ENCODE measurements around the gene DYNC1LI1. TPM values are rescaled to one million over a fixed set of nuclear protein-coding genes. Genes with fewer than 3 reads are reported as not detected.

Gene DYNC1LI1
- total and polyA plus RNA-seq, 2 experiments from 2014 or later: 45.1 to 48.0 TPM

DNA sequence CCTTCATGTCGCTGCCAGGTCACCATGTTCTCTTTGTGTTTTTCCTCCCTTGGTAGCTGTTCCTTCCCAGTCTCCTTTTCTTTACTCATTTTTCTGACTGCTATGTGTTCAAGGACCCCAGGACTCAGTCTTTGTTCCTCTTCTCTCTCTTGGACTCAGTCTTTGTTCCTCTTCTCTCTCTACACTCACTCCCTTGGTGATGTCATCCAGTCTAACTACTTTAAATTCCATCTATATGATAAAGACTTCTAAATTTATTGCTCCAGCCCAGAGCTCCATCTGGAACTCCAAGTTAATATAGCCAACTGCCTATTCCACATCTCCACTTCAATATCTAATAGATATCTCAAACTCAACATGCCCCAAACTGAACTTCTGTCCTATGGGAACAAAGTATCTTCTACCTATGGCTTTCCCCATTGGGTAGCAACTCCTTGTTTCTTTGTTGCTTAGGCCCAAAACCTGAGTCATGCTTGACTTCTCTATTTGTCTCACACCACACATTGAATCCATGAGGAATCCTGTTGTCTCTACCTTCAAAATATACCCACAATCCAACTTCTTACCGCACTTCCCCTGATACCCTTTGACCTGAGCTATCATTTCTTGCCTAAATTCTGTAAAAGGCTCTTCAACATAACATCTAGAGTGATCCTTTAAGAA is 4.9 kb upstream of the DYNC1LI1 start (continued):
- TF ChIP-seq, protein P1, sequence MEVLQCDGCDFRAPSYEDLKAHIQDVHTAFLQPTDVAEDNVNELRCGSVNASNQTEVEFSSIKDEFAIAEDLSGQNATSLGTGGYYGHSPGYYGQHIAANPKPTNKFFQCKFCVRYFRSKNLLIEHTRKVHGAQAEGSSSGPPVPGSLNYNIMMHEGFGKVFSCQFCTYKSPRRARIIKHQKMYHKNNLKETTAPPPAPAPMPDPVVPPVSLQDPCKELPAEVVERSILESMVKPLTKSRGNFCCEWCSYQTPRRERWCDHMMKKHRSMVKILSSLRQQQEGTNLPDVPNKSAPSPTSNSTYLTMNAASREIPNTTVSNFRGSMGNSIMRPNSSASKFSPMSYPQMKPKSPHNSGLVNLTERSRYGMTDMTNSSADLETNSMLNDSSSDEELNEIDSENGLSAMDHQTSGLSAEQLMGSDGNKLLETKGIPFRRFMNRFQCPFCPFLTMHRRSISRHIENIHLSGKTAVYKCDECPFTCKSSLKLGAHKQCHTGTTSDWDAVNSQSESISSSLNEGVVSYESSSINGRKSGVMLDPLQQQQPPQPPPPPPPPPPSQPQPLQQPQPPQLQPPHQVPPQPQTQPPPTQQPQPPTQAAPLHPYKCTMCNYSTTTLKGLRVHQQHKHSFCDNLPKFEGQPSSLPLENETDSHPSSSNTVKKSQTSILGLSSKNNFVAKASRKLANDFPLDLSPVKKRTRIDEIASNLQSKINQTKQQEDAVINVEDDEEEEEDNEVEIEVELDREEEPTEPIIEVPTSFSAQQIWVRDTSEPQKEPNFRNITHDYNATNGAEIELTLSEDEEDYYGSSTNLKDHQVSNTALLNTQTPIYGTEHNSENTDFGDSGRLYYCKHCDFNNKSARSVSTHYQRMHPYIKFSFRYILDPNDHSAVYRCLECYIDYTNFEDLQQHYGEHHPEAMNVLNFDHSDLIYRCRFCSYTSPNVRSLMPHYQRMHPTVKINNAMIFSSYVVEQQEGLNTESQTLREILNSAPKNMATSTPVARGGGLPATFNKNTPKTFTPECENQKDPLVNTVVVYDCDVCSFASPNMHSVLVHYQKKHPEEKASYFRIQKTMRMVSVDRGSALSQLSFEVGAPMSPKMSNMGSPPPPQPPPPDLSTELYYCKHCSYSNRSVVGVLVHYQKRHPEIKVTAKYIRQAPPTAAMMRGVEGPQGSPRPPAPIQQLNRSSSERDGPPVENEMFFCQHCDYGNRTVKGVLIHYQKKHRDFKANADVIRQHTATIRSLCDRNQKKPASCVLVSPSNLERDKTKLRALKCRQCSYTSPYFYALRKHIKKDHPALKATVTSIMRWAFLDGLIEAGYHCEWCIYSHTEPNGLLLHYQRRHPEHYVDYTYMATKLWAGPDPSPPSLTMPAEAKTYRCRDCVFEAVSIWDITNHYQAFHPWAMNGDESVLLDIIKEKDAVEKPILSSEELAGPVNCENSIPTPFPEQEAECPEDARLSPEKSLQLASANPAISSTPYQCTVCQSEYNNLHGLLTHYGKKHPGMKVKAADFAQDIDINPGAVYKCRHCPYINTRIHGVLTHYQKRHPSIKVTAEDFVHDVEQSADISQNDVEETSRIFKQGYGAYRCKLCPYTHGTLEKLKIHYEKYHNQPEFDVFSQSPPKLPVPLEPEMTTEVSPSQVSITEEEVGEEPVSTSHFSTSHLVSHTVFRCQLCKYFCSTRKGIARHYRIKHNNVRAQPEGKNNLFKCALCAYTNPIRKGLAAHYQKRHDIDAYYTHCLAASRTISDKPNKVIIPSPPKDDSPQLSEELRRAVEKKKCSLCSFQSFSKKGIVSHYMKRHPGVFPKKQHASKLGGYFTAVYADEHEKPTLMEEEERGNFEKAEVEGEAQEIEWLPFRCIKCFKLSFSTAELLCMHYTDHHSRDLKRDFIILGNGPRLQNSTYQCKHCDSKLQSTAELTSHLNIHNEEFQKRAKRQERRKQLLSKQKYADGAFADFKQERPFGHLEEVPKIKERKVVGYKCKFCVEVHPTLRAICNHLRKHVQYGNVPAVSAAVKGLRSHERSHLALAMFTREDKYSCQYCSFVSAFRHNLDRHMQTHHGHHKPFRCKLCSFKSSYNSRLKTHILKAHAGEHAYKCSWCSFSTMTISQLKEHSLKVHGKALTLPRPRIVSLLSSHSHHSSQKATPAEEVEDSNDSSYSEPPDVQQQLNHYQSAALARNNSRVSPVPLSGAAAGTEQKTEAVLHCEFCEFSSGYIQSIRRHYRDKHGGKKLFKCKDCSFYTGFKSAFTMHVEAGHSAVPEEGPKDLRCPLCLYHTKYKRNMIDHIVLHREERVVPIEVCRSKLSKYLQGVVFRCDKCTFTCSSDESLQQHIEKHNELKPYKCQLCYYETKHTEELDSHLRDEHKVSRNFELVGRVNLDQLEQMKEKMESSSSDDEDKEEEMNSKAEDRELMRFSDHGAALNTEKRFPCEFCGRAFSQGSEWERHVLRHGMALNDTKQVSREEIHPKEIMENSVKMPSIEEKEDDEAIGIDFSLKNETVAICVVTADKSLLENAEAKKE (CRISPR knock-in tag; IDR thresholded peaks at IDR 0.05): no peak
- TF ChIP-seq, protein P2, sequence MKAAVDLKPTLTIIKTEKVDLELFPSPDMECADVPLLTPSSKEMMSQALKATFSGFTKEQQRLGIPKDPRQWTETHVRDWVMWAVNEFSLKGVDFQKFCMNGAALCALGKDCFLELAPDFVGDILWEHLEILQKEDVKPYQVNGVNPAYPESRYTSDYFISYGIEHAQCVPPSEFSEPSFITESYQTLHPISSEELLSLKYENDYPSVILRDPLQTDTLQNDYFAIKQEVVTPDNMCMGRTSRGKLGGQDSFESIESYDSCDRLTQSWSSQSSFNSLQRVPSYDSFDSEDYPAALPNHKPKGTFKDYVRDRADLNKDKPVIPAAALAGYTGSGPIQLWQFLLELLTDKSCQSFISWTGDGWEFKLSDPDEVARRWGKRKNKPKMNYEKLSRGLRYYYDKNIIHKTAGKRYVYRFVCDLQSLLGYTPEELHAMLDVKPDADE (IDR thresholded peaks at IDR 0.05): no peak
- no peak for TF ChIP-seq NANOG (IDR thresholded peaks at IDR 0.05; ENCODE audit: borderline replicate concordance)
- no peak for TF ChIP-seq ZNF331 (CRISPR knock-in tag; IDR thresholded peaks at IDR 0.05; ENCODE audit: low read depth)
- no peak for TF ChIP-seq JUNB (IDR thresholded peaks at IDR 0.05; ENCODE audit: unreplicated experiment)
- TF ChIP-seq, protein P3, sequence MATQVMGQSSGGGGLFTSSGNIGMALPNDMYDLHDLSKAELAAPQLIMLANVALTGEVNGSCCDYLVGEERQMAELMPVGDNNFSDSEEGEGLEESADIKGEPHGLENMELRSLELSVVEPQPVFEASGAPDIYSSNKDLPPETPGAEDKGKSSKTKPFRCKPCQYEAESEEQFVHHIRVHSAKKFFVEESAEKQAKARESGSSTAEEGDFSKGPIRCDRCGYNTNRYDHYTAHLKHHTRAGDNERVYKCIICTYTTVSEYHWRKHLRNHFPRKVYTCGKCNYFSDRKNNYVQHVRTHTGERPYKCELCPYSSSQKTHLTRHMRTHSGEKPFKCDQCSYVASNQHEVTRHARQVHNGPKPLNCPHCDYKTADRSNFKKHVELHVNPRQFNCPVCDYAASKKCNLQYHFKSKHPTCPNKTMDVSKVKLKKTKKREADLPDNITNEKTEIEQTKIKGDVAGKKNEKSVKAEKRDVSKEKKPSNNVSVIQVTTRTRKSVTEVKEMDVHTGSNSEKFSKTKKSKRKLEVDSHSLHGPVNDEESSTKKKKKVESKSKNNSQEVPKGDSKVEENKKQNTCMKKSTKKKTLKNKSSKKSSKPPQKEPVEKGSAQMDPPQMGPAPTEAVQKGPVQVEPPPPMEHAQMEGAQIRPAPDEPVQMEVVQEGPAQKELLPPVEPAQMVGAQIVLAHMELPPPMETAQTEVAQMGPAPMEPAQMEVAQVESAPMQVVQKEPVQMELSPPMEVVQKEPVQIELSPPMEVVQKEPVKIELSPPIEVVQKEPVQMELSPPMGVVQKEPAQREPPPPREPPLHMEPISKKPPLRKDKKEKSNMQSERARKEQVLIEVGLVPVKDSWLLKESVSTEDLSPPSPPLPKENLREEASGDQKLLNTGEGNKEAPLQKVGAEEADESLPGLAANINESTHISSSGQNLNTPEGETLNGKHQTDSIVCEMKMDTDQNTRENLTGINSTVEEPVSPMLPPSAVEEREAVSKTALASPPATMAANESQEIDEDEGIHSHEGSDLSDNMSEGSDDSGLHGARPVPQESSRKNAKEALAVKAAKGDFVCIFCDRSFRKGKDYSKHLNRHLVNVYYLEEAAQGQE (IDR thresholded peaks at IDR 0.05; ENCODE audit: unreplicated experiment): no peak

Measured in GM23338 (cell line).